ENCODE data around the gene ANKRD27. TPM values are rescaled to one million over a fixed set of nuclear protein-coding genes. Genes with fewer than 3 reads are reported as not detected.

ANKRD27 gene
- total and polyA plus RNA-seq, 10 of the 15 experiments (the other 5 are each of a cell fraction or from before 2014, with no cell fraction given): 2.8 to 49.9 (median 28.5) TPM

DNA sequence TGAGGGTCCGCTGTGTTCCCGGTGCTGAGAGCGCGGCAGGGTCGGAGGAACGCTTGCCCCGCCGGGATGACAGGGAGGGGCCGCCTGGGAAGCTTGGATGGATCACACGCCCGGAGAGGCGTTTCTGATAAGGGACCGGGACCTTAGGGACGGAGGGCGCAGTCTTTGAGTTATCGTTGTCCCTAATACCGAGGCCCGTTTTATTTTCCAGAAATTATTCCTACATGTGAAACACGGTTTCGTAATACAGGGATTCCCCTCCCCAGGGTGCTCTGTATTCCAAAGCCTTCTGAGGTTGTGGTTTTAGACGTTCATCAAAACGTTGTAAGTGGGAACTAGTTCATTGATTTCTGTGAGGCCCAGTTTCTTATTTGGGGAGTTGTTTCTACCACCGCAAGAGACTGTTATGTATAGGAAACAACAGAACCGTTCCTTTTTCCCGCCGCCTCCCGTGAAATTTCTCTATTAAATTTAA is 93.2 kb downstream of the ANKRD27 start:
- POLR2A ChIA-PET: interaction anchor here (1.1 kb wide), 1 partner anchor 12 kb away, joined by 3 read pairs; no protein-coding TSS in a partner anchor
- BruUV-seq (replicated peaks): no TSS peak
- CTCF ChIA-PET: interaction anchor here (1.0 to 1.7 kb wide), 3 partner anchors 14 to 245 kb away, joined by 3 to 4 read pairs (median 3); no protein-coding TSS in a partner anchor
- TF ChIP-seq RUNX3 (IDR thresholded peaks at IDR 0.05; ENCODE audit: low read length) (peak; percentile 47), SUPT20H (IDR thresholded peaks at IDR 0.05; ENCODE audit: borderline replicate concordance, control insufficient read depth, low read depth, low read length) (no peak), IKZF1 (conservative IDR thresholded peaks at IDR 0.05) (no peak), MXI1 (IDR thresholded peaks at IDR 0.05; ENCODE audit: low read depth, low read length) (no peak), ZNF384 (IDR thresholded peaks at IDR 0.05; ENCODE audit: borderline replicate concordance, low read depth, low read length) (no peak), IKZF2 (IDR thresholded peaks at IDR 0.05) (peak in 1 of 2 experiments; percentile 28; a peak in 2 of 4 replicates), CBFB (IDR thresholded peaks at IDR 0.05; ENCODE audit: low read depth) (no peak), TCF3 (IDR thresholded peaks at IDR 0.05; ENCODE audit: borderline replicate concordance, insufficient read depth, low read depth, low read length) (no peak), SKIL (IDR thresholded peaks at IDR 0.05; ENCODE audit: low read depth, poor library complexity, severe bottlenecking) (no peak), CREB1 (IDR thresholded peaks at IDR 0.05; ENCODE audit: low read depth) (no peak), POU2F2 (IDR thresholded peaks at IDR 0.05; ENCODE audit: borderline replicate concordance, low read depth, low read length) (no peak)
- TF ChIP-seq, protein P1, sequence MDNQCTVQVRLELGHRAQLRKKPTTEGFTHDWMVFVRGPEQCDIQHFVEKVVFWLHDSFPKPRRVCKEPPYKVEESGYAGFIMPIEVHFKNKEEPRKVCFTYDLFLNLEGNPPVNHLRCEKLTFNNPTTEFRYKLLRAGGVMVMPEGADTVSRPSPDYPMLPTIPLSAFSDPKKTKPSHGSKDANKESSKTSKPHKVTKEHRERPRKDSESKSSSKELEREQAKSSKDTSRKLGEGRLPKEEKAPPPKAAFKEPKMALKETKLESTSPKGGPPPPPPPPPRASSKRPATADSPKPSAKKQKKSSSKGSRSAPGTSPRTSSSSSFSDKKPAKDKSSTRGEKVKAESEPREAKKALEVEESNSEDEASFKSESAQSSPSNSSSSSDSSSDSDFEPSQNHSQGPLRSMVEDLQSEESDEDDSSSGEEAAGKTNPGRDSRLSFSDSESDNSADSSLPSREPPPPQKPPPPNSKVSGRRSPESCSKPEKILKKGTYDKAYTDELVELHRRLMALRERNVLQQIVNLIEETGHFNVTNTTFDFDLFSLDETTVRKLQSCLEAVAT (IDR thresholded peaks at IDR 0.05): no peak
- TF ChIP-seq, protein P2, sequence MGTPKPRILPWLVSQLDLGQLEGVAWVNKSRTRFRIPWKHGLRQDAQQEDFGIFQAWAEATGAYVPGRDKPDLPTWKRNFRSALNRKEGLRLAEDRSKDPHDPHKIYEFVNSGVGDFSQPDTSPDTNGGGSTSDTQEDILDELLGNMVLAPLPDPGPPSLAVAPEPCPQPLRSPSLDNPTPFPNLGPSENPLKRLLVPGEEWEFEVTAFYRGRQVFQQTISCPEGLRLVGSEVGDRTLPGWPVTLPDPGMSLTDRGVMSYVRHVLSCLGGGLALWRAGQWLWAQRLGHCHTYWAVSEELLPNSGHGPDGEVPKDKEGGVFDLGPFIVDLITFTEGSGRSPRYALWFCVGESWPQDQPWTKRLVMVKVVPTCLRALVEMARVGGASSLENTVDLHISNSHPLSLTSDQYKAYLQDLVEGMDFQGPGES (IDR thresholded peaks at IDR 0.05): no peak
- TF ChIP-seq, protein P3, sequence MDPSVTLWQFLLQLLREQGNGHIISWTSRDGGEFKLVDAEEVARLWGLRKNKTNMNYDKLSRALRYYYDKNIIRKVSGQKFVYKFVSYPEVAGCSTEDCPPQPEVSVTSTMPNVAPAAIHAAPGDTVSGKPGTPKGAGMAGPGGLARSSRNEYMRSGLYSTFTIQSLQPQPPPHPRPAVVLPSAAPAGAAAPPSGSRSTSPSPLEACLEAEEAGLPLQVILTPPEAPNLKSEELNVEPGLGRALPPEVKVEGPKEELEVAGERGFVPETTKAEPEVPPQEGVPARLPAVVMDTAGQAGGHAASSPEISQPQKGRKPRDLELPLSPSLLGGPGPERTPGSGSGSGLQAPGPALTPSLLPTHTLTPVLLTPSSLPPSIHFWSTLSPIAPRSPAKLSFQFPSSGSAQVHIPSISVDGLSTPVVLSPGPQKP (IDR thresholded peaks at IDR 0.05; ENCODE audit: low read depth, low read length): no peak

More for the DNA sequence above, 93.2 kb downstream of the ANKRD27 start:
- Histone ChIP-seq H3K4me3 (peak overlapping the region; percentile 83), H3K9ac (ENCODE audit: control insufficient read depth, insufficient read depth, low read length) (peak overlapping the region; percentile 97), H3K4me1 (ENCODE audit: control insufficient read depth, insufficient read depth, low read length) (0 out of 2 replicates have a peak, but pooled peaks cover 5% of the 10 kb centered on the region), H3K27me3 (replicated peaks in 1 of 2; ENCODE audit: control insufficient read depth in 2 of 2, insufficient read depth in 2 of 2, low read length in 1 of 2) (no peaks in the 10 kb centered on the region), H4K20me1 (ENCODE audit: control insufficient read depth, insufficient read depth) (no peaks in the 10 kb centered on the region), H3K79me2 (ENCODE audit: control insufficient read depth, insufficient read depth, low read length) (peaks cover 24% of the 10 kb centered on the region), H3K4me2 (ENCODE audit: control insufficient read depth, insufficient read depth) (peak overlapping the region; percentile 66), H2AFZ (ENCODE audit: control insufficient read depth, low read depth, low read length) (peak overlapping the region; percentile 83), H3K9me3 (replicated peaks; ENCODE audit: control insufficient read depth, insufficient read depth, low read length) (no peaks in the 10 kb centered on the region; the same call in 2 of the 3 replicates), H3K27ac (ENCODE audit: control insufficient read depth, insufficient read depth) (peak overlapping the region; percentile 71), H3K36me3 (ENCODE audit: control insufficient read depth in 2 of 2, insufficient read depth in 2 of 2, low read length in 1 of 2) (peaks cover 2 to 16% of the 10 kb centered on the region in 2 experiments; a peak in 3 of 4 replicates)
- under 1% methylated on average over 27 of the region's 27 CpGs for WGBS (ENCODE audit: insufficient coverage, insufficient replicate concordance, low lambda C conversion rate, missing lambda C conversion rate)
- no peak for FAIRE-seq
- ChIA-PET SMC1A (ENCODE audit: uncharacterized antibody, unreplicated experiment) (interaction anchor here (0.6 kb wide), 1 partner anchor 223 kb away, joined by 3 read pairs; no protein-coding TSS in a partner anchor), RAD21 (ENCODE audit: unreplicated experiment) (no interaction called here)
- in situ Hi-C loops (cut with MboI) (loop anchor here (10.0 kb wide), 1 partner anchor 177 kb away; the partner anchor contains the start of gene DPY19L3), intact Hi-C loops (cut with micrococcal nuclease; ENCODE audit: unreplicated experiment) (loop anchor here (2.0 to 10.0 kb wide), 4 partner anchors 111 to 393 kb away; partner anchors contain the start of genes CEP89, DPY19L3, FAAP24 and ZNF507)
- ATAC-seq: peak; percentile 3; the same call in 1 of the 3 replicates
- DNase-seq (ENCODE audit: low read depth, low spot score): no peak

All from GM12878 (cell line).